OCI-LY3 (cell line): ENCODE measurements around the gene NADK.

Experiments used
- H2AFZ ChIP-seq: fragments of 200-600, 300-600 bp; shearing (Covaris generic); 2 replicates; pipeline ENCODE4 v1.6.0; 2014; ENCODE audit warnings: antibody characterized with exemption, low read depth, low read length
- H3K27ac ChIP-seq: fragments of 200-600, 300-600 bp; sonication (generic); 2 replicates; pipeline ENCODE4 v1.5.1; 2014; ENCODE audit warnings: mild to moderate bottlenecking, low read length, moderate library complexity, mixed read lengths
- H3K27me3 ChIP-seq: fragments of 200-600, 300-600 bp; sonication (generic); 2 replicates; pipeline ENCODE4 v1.6.1; 2014; ENCODE audit warnings: low read depth, low read length, mixed read lengths
- H3K36me3 ChIP-seq: fragments of 200-600, 300-600 bp; sonication (generic); replicated peaks from 2 replicates; pipeline ENCODE3; 2014; ENCODE audit warnings: low read depth, low read length, mixed read lengths
- H3K4me1 ChIP-seq: fragments of 300-600, 200-600 bp; sonication (generic); 2 replicates; pipeline ENCODE4 v1.6.1; 2014; ENCODE audit warnings: low read length, mixed read lengths
- H3K4me2 ChIP-seq: fragments of 200-600, 300-600 bp; sonication (generic); 2 replicates; pipeline ENCODE4 v1.6.1; 2014; ENCODE audit warnings: low read length, mixed read lengths
- H3K4me3 ChIP-seq: fragments of 300-600, 200-600 bp; sonication (generic); 2 replicates; pipeline ENCODE4 v1.5.1; 2014; ENCODE audit warnings: antibody characterized with exemption, mild to moderate bottlenecking, low read length, moderate library complexity
- H3K79me2 ChIP-seq: fragments of 300-600, 200-600 bp; shearing (Covaris generic); 2 replicates; pipeline ENCODE4 v1.6.1; 2014; ENCODE audit warnings: mild to moderate bottlenecking, low read length, mixed read lengths
- H3K9ac ChIP-seq: fragments of 300-600, 200-600 bp; shearing (Covaris generic); 2 replicates; pipeline ENCODE4 v1.6.0; 2014; ENCODE audit warnings: mild to moderate bottlenecking, low read length, moderate library complexity
- H3K9me3 ChIP-seq: fragments of 200-600, 300-600 bp; shearing (Covaris generic); 2 replicates; pipeline ENCODE4 v1.6.1; 2014; ENCODE audit warnings: low read length, mixed read lengths; ENCODE audit not compliant: insufficient read depth
- H4K20me1 ChIP-seq: fragments of 200-600, 300-600 bp; sonication (generic); 2 replicates; pipeline ENCODE4 v1.6.1; 2016; ENCODE audit warnings: low read length, mixed read lengths; ENCODE audit not compliant: insufficient read depth
- CTCF ChIP-seq: fragments of 200-600, 300-600 bp; sonication (generic); IDR thresholded peaks from 2 replicates; pipeline ENCODE4 v1.5.1; 2014; ENCODE audit warnings: antibody characterized with exemption, low read length, low read depth
- EZH2phosphoT487 ChIP-seq: fragments of 200-600 bp; shearing (Covaris generic); IDR thresholded peaks from 2 replicates; pipeline ENCODE4 v1.6.1; 2018; ENCODE audit warnings: antibody characterized with exemption, mixed run types, low read depth

NADK gene

GRCh38 chr1:1794999-1795398, 16.7 kb upstream of the NADK start:
- Histone ChIP-seq H3K9ac (no peak overlapping the region), H3K79me2 (peaks cover 65% of the 10 kb centered on the region), H3K9me3 (no peaks in the 10 kb centered on the region), H3K27me3 (no peaks in the 10 kb centered on the region), H2AFZ (no peak overlapping the region), H3K27ac (no peak overlapping the region), H3K36me3 (peaks cover 67% of the 10 kb centered on the region), H3K4me2 (no peak overlapping the region), H3K4me1 (peaks cover 24% of the 10 kb centered on the region), H3K4me3 (no peak overlapping the region), H4K20me1 (peaks cover 32% of the 10 kb centered on the region)
- TF ChIP-seq EZH2phosphoT487 (no peak), CTCF (no peak)

- H3K9ac ChIP-seq = no peak overlapping the region
- H3K4me1 ChIP-seq = peaks cover 13% of the 10 kb centered on the region
- no peaks in the 10 kb centered on the region for H3K9me3 ChIP-seq
- peaks cover 27% of the 10 kb centered on the region for H4K20me1 ChIP-seq
- H3K27me3 ChIP-seq = no peaks in the 10 kb centered on the region
- H3K79me2 ChIP-seq = peaks cover 59% of the 10 kb centered on the region
- H3K27ac ChIP-seq = no peak overlapping the region
- peaks cover 72% of the 10 kb centered on the region for H3K36me3 ChIP-seq
- H3K4me3 ChIP-seq = no peak overlapping the region
- TF ChIP-seq CTCF (no peak), EZH2phosphoT487 (no peak)
- H3K4me2 ChIP-seq = no peak overlapping the region
- H2AFZ ChIP-seq = no peak overlapping the region
Measured at GRCh38 chr1:1793481-1794244, 15.4 kb upstream of the NADK start.

- H3K9ac ChIP-seq = no peak overlapping the region
- TF ChIP-seq EZH2phosphoT487 (no peak), CTCF (peak; percentile 46)
- H3K9me3 ChIP-seq = no peaks in the 10 kb centered on the region
- peaks cover 16% of the 10 kb centered on the region for H3K79me2 ChIP-seq
- 0 out of 2 replicates have a peak, but pooled peaks cover 4% of the 10 kb centered on the region for H4K20me1 ChIP-seq
- H3K4me1 ChIP-seq = no peaks in the 10 kb centered on the region
- no peaks in the 10 kb centered on the region for H3K27me3 ChIP-seq
- no peak overlapping the region for H3K4me2 ChIP-seq
- H3K36me3 ChIP-seq = peaks cover 72% of the 10 kb centered on the region
- H3K27ac ChIP-seq = no peak overlapping the region
- H2AFZ ChIP-seq = no peak overlapping the region
- no peak overlapping the region for H3K4me3 ChIP-seq
Measured at GRCh38 chr1:1788646-1789431, 10.6 kb upstream of the NADK start.

- Histone ChIP-seq H3K4me2 (no peak overlapping the region), H3K36me3 (peaks cover 65% of the 10 kb centered on the region)
- TF ChIP-seq CTCF = no peak
- no peak for TF ChIP-seq EZH2phosphoT487
Measured at GRCh38 chr1:1788136-1788535, 9.9 kb upstream of the NADK start.

More at GRCh38 chr1:1788136-1788535, 9.9 kb upstream of the NADK start:
- H3K27ac ChIP-seq = no peak overlapping the region
- peaks cover 9% of the 10 kb centered on the region for H3K79me2 ChIP-seq
- peaks cover 4% of the 10 kb centered on the region for H3K4me1 ChIP-seq
- no peak overlapping the region for H3K9ac ChIP-seq
- H3K27me3 ChIP-seq = no peaks in the 10 kb centered on the region
- no peaks in the 10 kb centered on the region for H3K9me3 ChIP-seq
- no peak overlapping the region for H3K4me3 ChIP-seq
- no peak overlapping the region for H2AFZ ChIP-seq
- 0 out of 2 replicates have a peak, but pooled peaks cover 4% of the 10 kb centered on the region for H4K20me1 ChIP-seq
